K562 (cell line): Measurements from ENCODE around the gene VPS33A. TPM values are rescaled to one million over a fixed set of nuclear protein-coding genes. Genes with fewer than 3 reads are reported as not detected.

Experiments used
- ARID2 ChIP-seq: fragments of 450-650 bp; IDR thresholded peaks from 2 replicates; pipeline ENCODE4 v1.6.1; 2017; ENCODE audit warnings: antibody characterized with exemption, mild to moderate bottlenecking
- CHD7 ChIP-seq: fragments of 200-600 bp; sonication (generic); IDR thresholded peaks from one replicate; pipeline ENCODE4 v1.6.1; 2012; ENCODE audit warnings: mild to moderate bottlenecking, low read depth, low read length, inconsistent platforms
- DDX20 ChIP-seq: fragments of 450-650 bp; IDR thresholded peaks from 2 replicates; pipeline ENCODE4 v1.6.1; 2016; ENCODE audit warnings: missing genetic modification characterization, low read depth, mild to moderate bottlenecking, missing compliant biosample characterization, moderate library complexity
- ESRRA ChIP-seq: fragments of 450-650 bp; IDR thresholded peaks from 2 replicates; pipeline ENCODE4 v1.6.1; 2014; ENCODE audit warnings: low read depth, mild to moderate bottlenecking, moderate library complexity, borderline replicate concordance
- ETV6 ChIP-seq, 3 experiments: fragments of 150-350 bp in 1 of 3; sonication (generic) in 1 of 3; formaldehyde crosslinking in 1 of 3; IDR thresholded peaks; 2 replicates each; pipeline versions ENCODE4 v1.6.1 to v1.8.0; 2014 to 2022; ENCODE audit warnings: borderline replicate concordance in 2 of 3, low read depth in 2 of 3, antibody characterized with exemption in 1 of 3, low read length in 1 of 3, mild to moderate bottlenecking in 1 of 3, missing genetic modification reagents in 1 of 3
- EZH2 ChIP-seq: IDR thresholded peaks from 2 replicates; pipeline ENCODE4 v1.6.1; 2012; ENCODE audit warnings: low read depth, mild to moderate bottlenecking, inconsistent platforms, low read length, borderline replicate concordance
- GABPA ChIP-seq: fragments of 200-800 bp; sonication (Bioruptor generic); conservative IDR thresholded peaks from 2 replicates; pipeline ENCODE4 v1.6.1; 2016; ENCODE audit warnings: low read depth, missing genetic modification characterization, missing compliant biosample characterization
- MAFG ChIP-seq: fragments of 450-650 bp; conservative IDR thresholded peaks from 2 replicates; pipeline ENCODE4 v1.6.1; 2016; ENCODE audit warnings: missing genetic modification characterization, missing compliant biosample characterization
- MXI1 ChIP-seq: IDR thresholded peaks from 2 replicates; pipeline ENCODE4 v1.6.1; 2011; ENCODE audit warnings: low read depth, mild to moderate bottlenecking, improper control_type of control experiment, low read length
- NFATC3 ChIP-seq: fragments of 450-650 bp; IDR thresholded peaks from 2 replicates; pipeline ENCODE4 v1.6.1; 2017; ENCODE audit warnings: mild to moderate bottlenecking
- NFIX ChIP-seq: fragments of 250-450 bp; sonication (Bioruptor Pico); IDR thresholded peaks from 2 replicates; pipeline ENCODE4 v1.4.0; 2020; ENCODE audit warnings: low read depth, mild to moderate bottlenecking, moderate library complexity
- PHB ChIP-seq: fragments of 250-450 bp; sonication (Bioruptor Pico); IDR thresholded peaks from 2 replicates; pipeline ENCODE4 v1.5.0; 2021
- POLR3G ChIP-seq: IDR thresholded peaks from 2 replicates; pipeline ENCODE4 v1.6.1; 2011; ENCODE audit not compliant: insufficient read length, insufficient replicate concordance; ENCODE audit errors: extremely low read depth
- RBM22 ChIP-seq: fragments of 200-400 bp; formaldehyde crosslinking; IDR thresholded peaks from 2 replicates; pipeline ENCODE4 v1.6.1; 2018; ENCODE audit warnings: low read length, low read depth; ENCODE audit not compliant: poor library complexity, severe bottlenecking
- TRIM24 ChIP-seq, 2 experiments: fragments of 450-650 bp; IDR thresholded peaks; 2 replicates each; pipeline ENCODE4 v1.6.1; 2016
- ZNF316 ChIP-seq: fragments of 450-650 bp; IDR thresholded peaks from 2 replicates; pipeline ENCODE4 v1.6.1; 2016
- ZNF76 ChIP-seq: fragments of 250-450 bp; sonication (Bioruptor Pico); IDR thresholded peaks from 2 replicates; pipeline ENCODE4 v1.4.0; 2020; ENCODE audit warnings: mild to moderate bottlenecking, moderate library complexity, borderline replicate concordance
- polyA plus RNA-seq, 8 experiments: library from polyadenylated mRNA; depleted of rRNA in 4 of 8; stranded (reverse) in 5 of 8; unstranded in 3 of 8; fragments of >200 nt; fragmentation: Nextera tagmentation in 2 of 8; fragmentation: Illumina TruSeq in 1 of 8; extraction: Ambion mirVana in 2 of 8; extraction: Trizol in 1 of 8; gene quantifications; 2 replicates each; pipeline versions ENCODE4 v1.2.1 to v1.2.3, GENCODE V29; 2011 to 2014; ENCODE audit warnings: inconsistent platforms in 1 of 8, missing spikeins in 1 of 8
- total RNA-seq, 7 experiments: library from RNA; depleted of rRNA in 6 of 7; stranded (reverse); fragments of >200 nt in 6 of 7; fragmentation: Illumina TruSeq in 2 of 7; extraction: Trizol in 2 of 7; gene quantifications; 2 replicates each; pipeline versions ENCODE4 v1.2.1 to v1.2.3, GENCODE V29; 2011 to 2021; ENCODE audit warnings: low replicate concordance in 1 of 7

VPS33A gene
- total and polyA plus RNA-seq, 9 of the 15 experiments (the other 6 are each of a cell fraction or from before 2014, with no cell fraction given) = 10.6 to 34.3 (median 25.3) TPM

GRCh38 chr12:122226366-122227125 is 39.7 kb downstream of the VPS33A start (continued):
- TF ChIP-seq CHD7 (no peak), RBM22 (no peak), DDX20 (tag) (no peak), PHB (no peak), EZH2 (no peak), TRIM24 (IDR thresholded peaks at IDR 0.05) (no peak), POLR3G (no peak), NFIX (CRISPR knock-in tag) (no peak), NFATC3 (no peak), GABPA (no peak), MAFG (tag) (no peak), ZNF316 (no peak), ETV6 (IDR thresholded peaks at IDR 0.05; ENCODE audit: borderline replicate concordance in 1 of 2, low read depth in 2 of 2, low read length in 1 of 2) (no peak), ETV6 (CRISPR knock-in tag; IDR thresholded peaks at IDR 0.05; ENCODE audit: borderline replicate concordance) (peak; percentile 96; the same call in 1 of the 2 replicates), MXI1 (peak; percentile 78), ARID2 (no peak), ESRRA (no peak), ZNF76 (CRISPR knock-in tag) (no peak)
